Neural cell (in vitro differentiated cells): ENCODE results near the gene TJP1. TPM values are rescaled to one million over a fixed set of nuclear protein-coding genes. Genes with fewer than 3 reads are reported as not detected.
"Not testable (repeated sequence)": the region's sequence is repeated elsewhere in the genome, so short reads cannot be mapped to it uniquely, and the experiment has no call there.

Experiments
- H2AFZ ChIP-seq: fragments of 200-600, 300-800 bp; sonication (generic), shearing (Covaris generic); 2 replicates; pipeline ENCODE4 v1.6.0; 2014; ENCODE audit warnings: low read depth, mild to moderate bottlenecking, antibody characterized with exemption, low read length, moderate library complexity
- H3F3A ChIP-seq: fragments of 200-600 bp; shearing (Covaris generic); 2 replicates; pipeline ENCODE4 v1.6.1; 2016; ENCODE audit warnings: mild to moderate bottlenecking, moderate library complexity, mixed read lengths, antibody characterized with exemption, low read length; ENCODE audit not compliant: insufficient read depth, poor library complexity, severe bottlenecking
- H3K27ac ChIP-seq: fragments of 200-600, 300-800 bp; sonication (generic), shearing (Covaris generic); 2 replicates; pipeline ENCODE4 v1.5.1; 2014; ENCODE audit warnings: mild to moderate bottlenecking, low read length, moderate library complexity
- H3K27me3 ChIP-seq: fragments of 300-800, 200-600 bp; sonication (generic), shearing (Covaris generic); 2 replicates; pipeline ENCODE4 v1.6.0; 2014; ENCODE audit warnings: mild to moderate bottlenecking, low read depth, low read length, moderate library complexity; ENCODE audit not compliant: insufficient read depth
- H3K36me3 ChIP-seq: fragments of 300-800, 200-600 bp; sonication (generic), shearing (Covaris generic); 2 replicates; pipeline ENCODE4 v1.5.1; 2014; ENCODE audit warnings: mild to moderate bottlenecking, antibody characterized with exemption, low read length, moderate library complexity; ENCODE audit not compliant: insufficient read depth
- H3K4me2 ChIP-seq: fragments of 300-800, 200-600 bp; sonication (generic), shearing (Covaris generic); 2 replicates; pipeline ENCODE4 v1.6.0; 2014; ENCODE audit warnings: mild to moderate bottlenecking, low read length
- H3K4me3 ChIP-seq: fragments of 300-800, 200-600 bp; sonication (generic), shearing (Covaris generic); 2 replicates; pipeline ENCODE4 v1.5.1; 2014; ENCODE audit warnings: mild to moderate bottlenecking, low read length, moderate library complexity
- H3K79me2 ChIP-seq: fragments of 200-600 bp; shearing (Covaris generic); replicated peaks from 2 replicates; pipeline ENCODE4 v1.6.0; 2014; ENCODE audit warnings: mild to moderate bottlenecking, low read length, moderate library complexity; ENCODE audit not compliant: insufficient read depth
- H3K9ac ChIP-seq: fragments of 300-800, 200-600 bp; sonication (generic), shearing (Covaris generic); 2 replicates; pipeline ENCODE4 v1.6.1; 2016; ENCODE audit warnings: mild to moderate bottlenecking, low read length, mixed read lengths
- H3K9me2 ChIP-seq: fragments of 200-600 bp; shearing (Covaris generic); 2 replicates; pipeline ENCODE4 v1.6.1; 2016; ENCODE audit warnings: mild to moderate bottlenecking, low read length, mixed read lengths; ENCODE audit not compliant: insufficient read depth
- H3K9me3 ChIP-seq: fragments of 200-600, 300-800 bp; sonication (generic), shearing (Covaris generic); 2 replicates; pipeline ENCODE4 v1.6.1; 2016; ENCODE audit warnings: mild to moderate bottlenecking, mixed run types, low read length, moderate library complexity, mixed read lengths
- H4K20me1 ChIP-seq: fragments of 200-600 bp; shearing (Covaris generic); 2 replicates; pipeline ENCODE4 v1.6.1; 2016; ENCODE audit warnings: mild to moderate bottlenecking, mixed run types; ENCODE audit not compliant: insufficient read depth
- CTCF ChIP-seq: fragments of 450-650 bp; IDR thresholded peaks from 2 replicates; pipeline ENCODE4 v1.5.1; 2014; ENCODE audit warnings: antibody characterized with exemption, mild to moderate bottlenecking, moderate library complexity; ENCODE audit not compliant: poor library complexity, severe bottlenecking
- EP300 ChIP-seq: fragments of 450-650 bp; conservative IDR thresholded peaks from 2 replicates; pipeline ENCODE4 v1.6.1; 2014; ENCODE audit warnings: antibody characterized with exemption, mild to moderate bottlenecking, moderate library complexity; ENCODE audit not compliant: poor library complexity, severe bottlenecking
- EZH2 ChIP-seq: fragments of 200-600, 300-800 bp; shearing (Covaris generic), sonication (generic); IDR thresholded peaks from 2 replicates; pipeline ENCODE4 v1.6.1; 2014; ENCODE audit warnings: antibody characterized with exemption, low read length, borderline replicate concordance, mild to moderate bottlenecking; ENCODE audit not compliant: insufficient read depth, poor library complexity, severe bottlenecking
- MXI1 ChIP-seq: fragments of 450-650 bp; conservative IDR thresholded peaks from 2 replicates; pipeline ENCODE4 v1.6.1; 2014; ENCODE audit warnings: antibody characterized with exemption, mild to moderate bottlenecking; ENCODE audit not compliant: poor library complexity, severe bottlenecking
- POLR2AphosphoS5 ChIP-seq: IDR thresholded peaks from 2 replicates; pipeline ENCODE4 v1.6.1; 2012
- RAD21 ChIP-seq: fragments of 450-650 bp; conservative IDR thresholded peaks from 2 replicates; pipeline ENCODE4 v1.6.1; 2014; ENCODE audit warnings: antibody characterized with exemption, mild to moderate bottlenecking, moderate library complexity
- SMC3 ChIP-seq: fragments of 450-650 bp; conservative IDR thresholded peaks from 2 replicates; pipeline ENCODE4 v1.6.1; 2014; ENCODE audit warnings: antibody characterized with exemption, mild to moderate bottlenecking, moderate library complexity; ENCODE audit not compliant: poor library complexity
- TAF1 ChIP-seq: IDR thresholded peaks from 2 replicates; pipeline ENCODE4 v1.6.1; 2012; ENCODE audit warnings: low read depth
- polyA plus RNA-seq: library from polyadenylated mRNA; depleted of rRNA; stranded (reverse); fragments of >200 nt; gene quantifications from 2 replicates; pipeline ENCODE4 v1.2.3, GENCODE V29; 2014
- TF ChIP-seq, protein P1 (sequence below): IDR thresholded peaks from 2 replicates; pipeline ENCODE4 v1.6.1; 2012; ENCODE audit warnings: borderline replicate concordance

Gene TJP1
- polyA plus RNA-seq, 1 donor from 2014 or later: 6.2 TPM

GRCh38 chr15:29819979-29820378, 2.3 kb downstream of the TJP1 start:
- no peaks in the 10 kb centered on the region for H3K9me2 ChIP-seq
- no peak overlapping the region for H3K9ac ChIP-seq
- no peak for TF ChIP-seq EP300
- no peak for TF ChIP-seq CTCF
- no peak for TF ChIP-seq SMC3
- no peak for TF ChIP-seq TAF1
- no peak for TF ChIP-seq EZH2
- no peak for TF ChIP-seq RAD21
- TF ChIP-seq, protein P1, sequence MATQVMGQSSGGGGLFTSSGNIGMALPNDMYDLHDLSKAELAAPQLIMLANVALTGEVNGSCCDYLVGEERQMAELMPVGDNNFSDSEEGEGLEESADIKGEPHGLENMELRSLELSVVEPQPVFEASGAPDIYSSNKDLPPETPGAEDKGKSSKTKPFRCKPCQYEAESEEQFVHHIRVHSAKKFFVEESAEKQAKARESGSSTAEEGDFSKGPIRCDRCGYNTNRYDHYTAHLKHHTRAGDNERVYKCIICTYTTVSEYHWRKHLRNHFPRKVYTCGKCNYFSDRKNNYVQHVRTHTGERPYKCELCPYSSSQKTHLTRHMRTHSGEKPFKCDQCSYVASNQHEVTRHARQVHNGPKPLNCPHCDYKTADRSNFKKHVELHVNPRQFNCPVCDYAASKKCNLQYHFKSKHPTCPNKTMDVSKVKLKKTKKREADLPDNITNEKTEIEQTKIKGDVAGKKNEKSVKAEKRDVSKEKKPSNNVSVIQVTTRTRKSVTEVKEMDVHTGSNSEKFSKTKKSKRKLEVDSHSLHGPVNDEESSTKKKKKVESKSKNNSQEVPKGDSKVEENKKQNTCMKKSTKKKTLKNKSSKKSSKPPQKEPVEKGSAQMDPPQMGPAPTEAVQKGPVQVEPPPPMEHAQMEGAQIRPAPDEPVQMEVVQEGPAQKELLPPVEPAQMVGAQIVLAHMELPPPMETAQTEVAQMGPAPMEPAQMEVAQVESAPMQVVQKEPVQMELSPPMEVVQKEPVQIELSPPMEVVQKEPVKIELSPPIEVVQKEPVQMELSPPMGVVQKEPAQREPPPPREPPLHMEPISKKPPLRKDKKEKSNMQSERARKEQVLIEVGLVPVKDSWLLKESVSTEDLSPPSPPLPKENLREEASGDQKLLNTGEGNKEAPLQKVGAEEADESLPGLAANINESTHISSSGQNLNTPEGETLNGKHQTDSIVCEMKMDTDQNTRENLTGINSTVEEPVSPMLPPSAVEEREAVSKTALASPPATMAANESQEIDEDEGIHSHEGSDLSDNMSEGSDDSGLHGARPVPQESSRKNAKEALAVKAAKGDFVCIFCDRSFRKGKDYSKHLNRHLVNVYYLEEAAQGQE: no peak
- no peak for TF ChIP-seq MXI1
- H3K27me3 ChIP-seq: no peaks in the 10 kb centered on the region
- H3K36me3 ChIP-seq: no peaks in the 10 kb centered on the region
- H3K9me3 ChIP-seq: no peaks in the 10 kb centered on the region
- H3K27ac ChIP-seq: no peak overlapping the region
- H3K79me2 ChIP-seq: peaks cover 53% of the 10 kb centered on the region
- H3K4me2 ChIP-seq: no peak overlapping the region
- H4K20me1 ChIP-seq: no peaks in the 10 kb centered on the region
- peak overlapping the region; percentile 84 for H3K4me3 ChIP-seq
- H3F3A ChIP-seq: peaks cover 4% of the 10 kb centered on the region
- no peak overlapping the region for H2AFZ ChIP-seq

DNA sequence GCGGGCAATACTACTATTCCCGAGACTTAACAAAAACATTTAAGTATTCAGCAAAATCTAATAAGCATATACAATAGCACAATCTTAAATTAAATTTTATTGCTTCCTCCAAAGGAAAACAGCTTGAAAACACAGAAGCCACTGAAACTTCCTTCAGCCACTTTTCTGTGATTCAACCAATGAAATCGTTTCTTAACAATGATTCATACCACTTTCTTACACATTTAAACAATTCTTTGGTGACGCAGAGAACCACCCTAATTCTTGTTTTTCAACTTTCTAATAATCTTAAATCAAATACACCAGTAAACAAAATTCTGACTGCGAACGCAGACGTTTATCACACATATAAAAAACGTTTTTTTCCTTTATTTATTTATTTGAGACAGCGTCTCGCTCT, 4.1 kb downstream of the TJP1 start:
- H3K4me3 ChIP-seq: no peak overlapping the region
- peaks cover 71% of the 10 kb centered on the region for H3K79me2 ChIP-seq
- no peak overlapping the region for H3K4me2 ChIP-seq
- H3K9me3 ChIP-seq: no peaks in the 10 kb centered on the region
- H3K36me3 ChIP-seq: no peaks in the 10 kb centered on the region
- H4K20me1 ChIP-seq: no peaks in the 10 kb centered on the region
- H3K27ac ChIP-seq: no peak overlapping the region
- no peaks in the 10 kb centered on the region for H3K27me3 ChIP-seq
- TF ChIP-seq RAD21: no peak
- no peak for TF ChIP-seq MXI1
- TF ChIP-seq, protein P1: no peak
- TF ChIP-seq SMC3: no peak
- no peak for TF ChIP-seq POLR2AphosphoS5
- no peak for TF ChIP-seq CTCF
- no peak for TF ChIP-seq TAF1
- no peak for TF ChIP-seq EP300
- no peak for TF ChIP-seq EZH2
- H3F3A ChIP-seq: peaks cover 4% of the 10 kb centered on the region
- no peak overlapping the region for H3K9ac ChIP-seq
- no peaks in the 10 kb centered on the region for H3K9me2 ChIP-seq
- H2AFZ ChIP-seq: no peak overlapping the region

DNA sequence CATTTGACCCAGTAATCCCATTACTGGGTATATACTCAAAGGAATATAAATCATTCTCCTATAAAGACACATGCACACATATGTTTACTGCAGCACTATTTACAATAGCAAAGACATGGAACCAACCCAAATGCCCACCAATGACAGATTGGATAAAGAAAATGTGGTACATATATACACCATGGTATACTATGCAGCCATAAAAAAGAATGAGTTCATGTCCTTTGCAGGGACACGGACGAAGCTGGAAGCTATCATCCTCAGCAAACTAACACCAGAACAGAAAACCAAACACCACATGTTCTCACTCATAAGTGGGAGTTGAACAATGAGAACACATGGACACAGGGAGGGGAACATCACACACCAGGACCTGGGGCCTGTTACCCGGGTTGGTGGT, 4.8 kb downstream of the TJP1 start:
- H3K9ac ChIP-seq, H3K4me3 ChIP-seq, H3K4me2 ChIP-seq, H2AFZ ChIP-seq, H3F3A ChIP-seq, H3K27me3 ChIP-seq, H4K20me1 ChIP-seq, H3K9me3 ChIP-seq, H3K27ac ChIP-seq, H3K9me2 ChIP-seq, H3K36me3 ChIP-seq: not testable (repeated sequence)
- peaks cover 76% of the 10 kb centered on the region for H3K79me2 ChIP-seq
